Parathyroid adenoma (tissue), 2 donors: ENCODE data around the gene POLR3A.

ENCODE experiments used
- H2AFZ ChIP-seq: fragments of 300-600 bp; sonication (generic); one replicate; pipeline ENCODE4 v1.7.0; 2017; ENCODE audit warnings: antibody characterized with exemption, mild to moderate bottlenecking
- H3K27ac ChIP-seq: fragments of 300-600 bp; sonication (generic); one replicate; pipeline ENCODE4 v1.7.0; 2017
- H3K27me3 ChIP-seq: fragments of 300-600 bp; sonication (generic); one replicate; pipeline ENCODE4 v1.7.0; 2017; ENCODE audit warnings: low read length; ENCODE audit not compliant: control insufficient read depth, insufficient read depth
- H3K36me3 ChIP-seq: fragments of 300-600 bp; sonication (generic); one replicate; pipeline ENCODE4 v1.7.0; 2017; ENCODE audit warnings: low read length; ENCODE audit not compliant: control insufficient read depth, insufficient read depth
- H3K4me1 ChIP-seq: fragments of 300-600 bp; sonication (generic); one replicate; pipeline ENCODE4 v1.7.0; 2017; ENCODE audit warnings: control low read depth
- H3K4me2 ChIP-seq: fragments of 300-600 bp; sonication (generic); one replicate; pipeline ENCODE4 v1.7.0; 2017; ENCODE audit warnings: low read length
- H3K4me3 ChIP-seq: fragments of 300-600 bp; sonication (generic); one replicate; pipeline ENCODE4 v1.7.0; 2017; ENCODE audit warnings: low read depth, low read length
- H3K79me2 ChIP-seq: fragments of 300-600 bp; sonication (generic); one replicate; pipeline ENCODE4 v1.7.0; 2017; ENCODE audit warnings: control low read depth
- H3K9ac ChIP-seq: fragments of 300-600 bp; sonication (generic); one replicate; pipeline ENCODE4 v1.7.0; 2017; ENCODE audit warnings: mild to moderate bottlenecking
- H3K9me3 ChIP-seq: fragments of 300-600 bp; sonication (generic); one replicate; pipeline ENCODE4 v1.7.0; 2017; ENCODE audit warnings: low read length; ENCODE audit not compliant: control insufficient read depth
- CTCF ChIP-seq: fragments of 300-600 bp; sonication (generic); IDR thresholded peaks from one replicate; pipeline ENCODE4 v1.7.0; 2017; ENCODE audit warnings: antibody characterized with exemption, mild to moderate bottlenecking
- donor health status: primary hyperparathyroidism.

The POLR3A gene

DNA sequence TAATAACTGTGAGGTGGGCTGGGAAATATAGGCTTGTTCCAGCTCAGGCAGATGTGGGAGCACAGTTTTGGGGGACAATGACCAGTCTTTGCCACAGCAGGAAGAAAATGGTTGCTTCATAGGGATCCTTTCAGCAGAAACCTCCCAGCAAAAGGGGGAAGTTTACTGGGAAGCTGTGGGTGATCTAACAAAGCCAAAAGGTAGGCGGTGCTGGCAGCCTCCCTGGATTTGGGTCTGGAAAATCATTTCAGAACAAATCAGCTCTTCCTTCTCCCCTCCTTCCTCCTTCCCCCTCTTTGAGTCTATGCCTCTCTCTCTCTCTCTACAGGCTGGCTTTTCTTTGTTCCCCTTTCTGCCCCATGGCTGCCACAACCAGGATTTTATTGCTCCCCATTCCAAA is 20.5 kb upstream of the POLR3A start:
- Histone ChIP-seq H3K4me2 (no peak overlapping the region), H3K27ac (no peak overlapping the region), H3K4me1 (no peaks in the 10 kb centered on the region), H3K9ac (no peak overlapping the region), H3K36me3 (no peaks in the 10 kb centered on the region), H3K27me3 (no peaks in the 10 kb centered on the region), H3K79me2 (peaks cover 5% of the 10 kb centered on the region), H2AFZ (no peak overlapping the region), H3K9me3 (no peaks in the 10 kb centered on the region), H3K4me3 (no peak overlapping the region)
- no peak for TF ChIP-seq CTCF

DNA sequence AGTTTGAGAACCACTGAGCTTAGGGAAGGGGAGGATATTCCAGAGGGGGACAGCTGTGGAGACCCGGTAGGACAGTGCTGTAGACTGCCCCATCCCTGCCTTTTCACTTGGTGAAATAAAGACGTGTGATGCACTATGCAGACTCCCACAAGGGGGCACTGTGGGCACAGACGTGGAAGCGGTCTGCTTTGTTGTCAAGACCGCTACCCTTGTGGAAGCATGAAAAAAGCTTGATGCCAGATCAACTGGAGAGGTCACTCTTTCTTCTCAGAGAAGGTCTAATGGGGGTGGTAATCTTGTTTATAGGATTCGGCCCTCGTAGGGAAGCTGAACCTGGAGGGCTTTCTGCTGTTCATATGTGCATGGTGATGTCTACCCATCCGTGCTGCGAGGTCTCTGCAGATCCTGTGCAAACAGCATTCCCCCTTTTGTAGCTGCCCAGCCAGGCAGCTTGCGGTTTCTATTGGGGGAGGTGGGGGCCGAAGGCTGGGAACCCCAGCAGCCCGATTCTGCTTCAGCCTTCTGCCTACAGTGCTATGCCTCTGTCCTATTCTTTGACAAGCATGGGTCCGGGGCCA is 18.1 kb upstream of the POLR3A start:
- TF ChIP-seq CTCF: peak; percentile 91
- Histone ChIP-seq H3K27me3 (no peaks in the 10 kb centered on the region), H2AFZ (no peak overlapping the region), H3K79me2 (peaks cover 5% of the 10 kb centered on the region), H3K27ac (no peak overlapping the region), H3K36me3 (no peaks in the 10 kb centered on the region), H3K4me3 (no peak overlapping the region), H3K9me3 (no peaks in the 10 kb centered on the region), H3K4me1 (no peaks in the 10 kb centered on the region), H3K9ac (no peak overlapping the region), H3K4me2 (no peak overlapping the region)

DNA sequence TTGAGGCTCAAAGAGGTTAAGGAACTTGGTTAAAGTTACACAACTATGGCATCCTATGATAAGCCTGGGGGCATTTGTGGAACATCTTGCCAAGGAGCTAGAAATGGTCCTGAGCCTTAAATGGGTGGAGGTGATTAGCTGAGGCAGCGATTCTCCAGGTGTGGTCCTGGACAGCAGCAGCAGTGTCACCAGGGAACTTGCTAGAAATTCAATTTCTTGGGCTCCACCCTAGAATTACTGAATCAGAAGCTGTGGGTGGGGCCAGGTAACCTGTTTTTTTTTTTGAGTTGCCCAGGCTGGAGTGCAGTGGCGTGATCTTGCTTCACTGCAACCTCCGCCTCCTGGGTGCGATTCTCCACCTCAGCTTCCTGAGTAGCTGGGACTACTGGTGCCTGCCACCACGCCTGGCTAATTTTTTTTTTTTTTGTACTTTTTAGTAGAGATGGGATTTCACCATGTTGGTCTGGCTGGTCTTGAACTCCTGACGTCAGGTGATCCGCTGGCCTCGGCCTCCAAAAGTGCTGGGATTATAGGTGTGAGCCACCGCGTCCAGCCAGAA is 17.5 kb upstream of the POLR3A start:
- Histone ChIP-seq H3K36me3 (no peaks in the 10 kb centered on the region), H3K9ac (no peak overlapping the region), H3K4me3 (no peak overlapping the region), H3K79me2 (peaks cover 5% of the 10 kb centered on the region), H3K4me2 (no peak overlapping the region), H3K27ac (no peak overlapping the region), H2AFZ (no peak overlapping the region), H3K27me3 (no peaks in the 10 kb centered on the region), H3K9me3 (no peaks in the 10 kb centered on the region), H3K4me1 (no peaks in the 10 kb centered on the region)
- no peak for TF ChIP-seq CTCF

DNA sequence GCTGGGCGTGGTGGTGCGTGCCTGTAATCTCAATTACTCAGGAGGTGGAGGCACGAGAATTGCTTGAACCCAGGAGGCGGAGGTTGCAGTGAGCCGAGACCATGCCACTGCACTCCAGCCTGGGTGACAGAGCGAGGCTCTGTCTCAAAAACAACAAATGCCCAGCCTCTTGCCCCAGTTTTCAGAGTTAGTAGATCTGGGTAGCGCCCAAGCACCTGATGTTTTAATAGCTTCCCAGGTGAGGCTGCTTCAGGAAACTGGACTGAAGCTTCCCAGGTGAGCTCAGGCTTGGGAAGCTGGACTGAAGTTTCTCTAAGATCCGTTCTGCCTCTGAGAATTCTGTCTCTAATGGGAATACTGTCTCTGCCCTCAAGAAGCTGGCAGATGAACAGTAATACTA is 16.5 kb upstream of the POLR3A start:
- Histone ChIP-seq H3K9ac (no peak overlapping the region), H3K4me2 (no peak overlapping the region), H3K27ac (no peak overlapping the region), H3K9me3 (no peaks in the 10 kb centered on the region), H3K4me1 (no peaks in the 10 kb centered on the region), H2AFZ (no peak overlapping the region), H3K27me3 (no peaks in the 10 kb centered on the region), H3K79me2 (peaks cover 5% of the 10 kb centered on the region), H3K4me3 (no peak overlapping the region), H3K36me3 (no peaks in the 10 kb centered on the region)
- no peak for TF ChIP-seq CTCF

DNA sequence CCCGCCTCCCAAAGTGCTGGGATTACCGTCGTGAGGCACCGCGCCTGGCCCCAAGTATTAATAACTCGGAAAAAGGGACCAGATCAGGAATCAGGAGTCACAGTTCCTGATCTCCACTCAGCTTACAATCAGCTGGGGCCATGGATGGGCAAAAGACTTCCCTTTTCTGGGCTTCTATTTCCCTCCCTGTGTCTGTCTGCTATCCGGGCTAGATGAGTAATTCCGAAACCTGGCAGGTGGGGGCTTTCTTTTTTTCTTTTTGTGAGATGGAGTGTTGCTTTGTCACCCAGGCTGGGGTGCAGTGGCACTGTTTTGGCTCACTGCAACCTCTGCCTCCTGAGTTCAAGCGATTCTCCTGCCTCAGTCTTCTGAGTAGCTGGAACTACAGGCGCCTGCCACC is 15.9 kb upstream of the POLR3A start:
- Histone ChIP-seq H3K4me1 (no peaks in the 10 kb centered on the region), H3K9me3 (no peaks in the 10 kb centered on the region), H3K9ac (no peak overlapping the region), H2AFZ (no peak overlapping the region), H3K27ac (no peak overlapping the region), H3K4me2 (no peak overlapping the region), H3K4me3 (no peak overlapping the region), H3K79me2 (peaks cover 5% of the 10 kb centered on the region), H3K36me3 (no peaks in the 10 kb centered on the region), H3K27me3 (no peaks in the 10 kb centered on the region)
- TF ChIP-seq CTCF: no peak
